GM12872 (cell line): Measurements from ENCODE around the gene TMEM40.

ENCODE experiments used
- TF ChIP-seq, protein P1 (sequence below): IDR thresholded peaks from 3 replicates; pipeline ENCODE4 v1.5.1; 2011; ENCODE audit warnings: low read depth, mild to moderate bottlenecking, low read length, moderate library complexity; ENCODE audit not compliant: insufficient read depth

Gene TMEM40

GRCh38 chr3:12722226-12722625 lies 36.8 kb downstream of the TMEM40 start:
- TF ChIP-seq, protein P1, sequence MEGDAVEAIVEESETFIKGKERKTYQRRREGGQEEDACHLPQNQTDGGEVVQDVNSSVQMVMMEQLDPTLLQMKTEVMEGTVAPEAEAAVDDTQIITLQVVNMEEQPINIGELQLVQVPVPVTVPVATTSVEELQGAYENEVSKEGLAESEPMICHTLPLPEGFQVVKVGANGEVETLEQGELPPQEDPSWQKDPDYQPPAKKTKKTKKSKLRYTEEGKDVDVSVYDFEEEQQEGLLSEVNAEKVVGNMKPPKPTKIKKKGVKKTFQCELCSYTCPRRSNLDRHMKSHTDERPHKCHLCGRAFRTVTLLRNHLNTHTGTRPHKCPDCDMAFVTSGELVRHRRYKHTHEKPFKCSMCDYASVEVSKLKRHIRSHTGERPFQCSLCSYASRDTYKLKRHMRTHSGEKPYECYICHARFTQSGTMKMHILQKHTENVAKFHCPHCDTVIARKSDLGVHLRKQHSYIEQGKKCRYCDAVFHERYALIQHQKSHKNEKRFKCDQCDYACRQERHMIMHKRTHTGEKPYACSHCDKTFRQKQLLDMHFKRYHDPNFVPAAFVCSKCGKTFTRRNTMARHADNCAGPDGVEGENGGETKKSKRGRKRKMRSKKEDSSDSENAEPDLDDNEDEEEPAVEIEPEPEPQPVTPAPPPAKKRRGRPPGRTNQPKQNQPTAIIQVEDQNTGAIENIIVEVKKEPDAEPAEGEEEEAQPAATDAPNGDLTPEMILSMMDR = no peak

- TF ChIP-seq, protein P1 = peak; percentile 92
Observed at GRCh38 chr3:12719984-12720898, 38.8 kb downstream of the TMEM40 start.

- TF ChIP-seq, protein P1 = no peak
Observed at GRCh38 chr3:12719541-12719940, 39.5 kb downstream of the TMEM40 start.

DNA sequence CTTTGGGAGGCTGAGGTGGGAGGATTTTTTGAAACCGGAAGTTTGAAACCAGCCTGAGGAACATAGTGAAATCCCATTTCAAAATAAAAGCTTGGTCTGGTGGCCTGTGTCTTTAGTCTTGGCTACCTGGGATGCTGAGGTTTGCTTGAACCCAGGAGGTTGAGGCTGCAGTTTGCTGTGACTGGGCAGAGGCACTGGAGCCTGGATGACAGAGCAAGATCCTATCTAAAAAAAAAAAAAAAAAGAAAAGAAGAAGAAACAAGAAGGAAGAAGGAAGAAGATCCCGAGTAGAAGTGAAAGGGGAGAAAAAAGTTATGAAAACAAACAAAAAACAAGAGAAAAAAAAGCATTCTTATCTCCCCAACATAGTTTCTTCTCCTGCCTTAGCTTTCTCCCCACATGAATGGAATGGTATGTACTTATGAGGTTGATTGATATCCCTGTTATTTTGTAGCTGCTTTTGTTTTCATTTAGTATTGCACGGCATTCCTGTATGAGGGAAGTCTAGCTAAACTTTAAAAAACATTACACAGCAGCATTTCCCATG lies 42.4 kb downstream of the TMEM40 start:
- TF ChIP-seq, protein P1 = no peak

DNA sequence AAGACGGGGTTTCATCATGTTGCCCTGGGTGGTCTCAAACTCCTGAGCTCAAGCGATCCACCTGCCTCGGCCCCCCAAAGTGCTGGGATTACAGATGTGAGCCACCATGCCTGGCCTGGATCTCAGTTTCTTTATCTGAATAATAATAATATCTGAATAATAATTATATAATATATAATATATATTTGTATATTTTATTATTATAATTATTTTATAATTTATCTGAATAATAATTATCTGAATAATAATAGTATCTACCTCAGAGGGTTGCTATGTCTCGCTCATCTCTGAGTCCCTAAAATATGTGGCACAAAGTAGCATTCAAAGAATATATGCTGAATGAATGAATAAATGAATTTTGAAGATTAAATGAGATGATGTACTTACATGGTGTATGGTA lies 44.8 kb downstream of the TMEM40 start:
- TF ChIP-seq, protein P1 = no peak

DNA sequence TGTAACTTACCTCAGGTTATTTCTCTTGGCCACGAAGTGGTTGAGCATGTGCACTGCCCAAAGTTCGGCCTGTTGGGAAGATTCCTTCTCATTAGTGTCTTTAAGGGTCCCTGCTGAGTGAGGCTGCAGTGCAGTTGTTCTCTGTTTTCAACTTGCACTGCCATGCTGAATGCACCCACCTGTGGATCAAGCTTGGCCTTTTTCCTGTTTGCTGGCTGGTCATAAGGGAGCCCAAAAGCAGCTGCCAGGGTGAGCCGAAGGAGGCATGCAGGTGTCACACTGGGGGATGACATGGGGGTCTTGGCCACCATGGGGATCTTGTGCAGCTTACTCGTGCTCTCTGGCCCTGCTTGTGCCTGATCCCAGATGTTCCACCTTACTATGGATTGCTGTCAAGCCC lies 49.0 kb downstream of the TMEM40 start:
- TF ChIP-seq, protein P1 = no peak

DNA sequence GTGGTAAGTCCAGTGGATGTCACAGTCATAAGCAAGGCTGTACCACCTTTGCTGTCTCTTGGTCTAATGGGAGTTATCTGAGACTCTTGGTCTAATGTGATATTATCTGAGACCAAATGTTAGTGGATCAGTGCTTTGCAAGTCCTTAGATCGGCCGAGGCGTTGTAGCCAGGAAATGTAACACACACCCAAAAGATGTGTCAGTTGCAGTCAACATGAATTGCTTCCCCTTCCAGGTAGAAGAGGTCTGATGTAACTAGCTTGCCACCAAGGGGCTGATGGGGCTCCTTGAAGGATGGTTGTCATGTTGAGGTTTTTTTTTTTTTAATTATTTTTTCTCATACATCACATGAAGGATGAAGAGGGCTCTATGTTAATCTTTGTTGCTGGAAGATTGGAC lies 49.7 kb downstream of the TMEM40 start:
- TF ChIP-seq, protein P1 = no peak
